Cardiac muscle cell (in vitro differentiated cells and primary cell): Measurements from ENCODE around the gene ELFN2. TPM values are rescaled to one million over a fixed set of nuclear protein-coding genes. Genes with fewer than 3 reads are reported as not detected.

ENCODE experiments used
- DNase-seq, 2 donors: peaks; one replicate each; pipeline versions ENCODE4 v3.0.0 to v3.0.0-alpha.2; 2010 to 2017; ENCODE audit warnings: low read depth in 1 of 2, low spot score in 1 of 2
- H3K27ac ChIP-seq: fragments of 200-600 bp; sonication (generic); 2 replicates; pipeline ENCODE4 v1.5.1; 2016
- H3K27me3 ChIP-seq: fragments of 200-600 bp; sonication (generic); 2 replicates; pipeline ENCODE4 v1.6.0; 2016; ENCODE audit warnings: control low read depth
- H3K36me3 ChIP-seq: fragments of 200-600 bp; sonication (generic); 2 replicates; pipeline ENCODE4 v1.5.1; 2016; ENCODE audit warnings: control low read depth
- H3K4me1 ChIP-seq: fragments of 200-600 bp; sonication (generic); 2 replicates; pipeline ENCODE4 v1.8.1; 2017; ENCODE audit warnings: low read depth, mild to moderate bottlenecking, mixed run types
- H3K4me3 ChIP-seq: fragments of 200-600 bp; sonication (generic); 2 replicates; pipeline ENCODE4 v1.5.1; 2016; ENCODE audit warnings: mild to moderate bottlenecking
- H3K9me3 ChIP-seq: fragments of 200-600 bp; sonication (generic); 2 replicates; pipeline ENCODE4 v1.5.1; 2017; ENCODE audit warnings: low read depth, mild to moderate bottlenecking, control low read depth
- polyA plus RNA-seq: library from polyadenylated mRNA; unstranded; fragments of >200 nt; fragmentation: Nextera tagmentation; extraction: Ambion mirVana; gene quantifications from 2 replicates; pipeline ENCODE4 v1.2.1, GENCODE V29; 2016
- total RNA-seq: library from RNA; depleted of rRNA; stranded (reverse); fragments of >200 nt; gene quantifications from 2 replicates; pipeline ENCODE4 v1.2.3, GENCODE V29; 2016
- TF ChIP-seq, protein P1 (sequence below): IDR thresholded peaks from 2 replicates; pipeline ENCODE4 v1.5.1; 2012; ENCODE audit warnings: low read depth, mild to moderate bottlenecking, low read length

ELFN2 gene, protein sequence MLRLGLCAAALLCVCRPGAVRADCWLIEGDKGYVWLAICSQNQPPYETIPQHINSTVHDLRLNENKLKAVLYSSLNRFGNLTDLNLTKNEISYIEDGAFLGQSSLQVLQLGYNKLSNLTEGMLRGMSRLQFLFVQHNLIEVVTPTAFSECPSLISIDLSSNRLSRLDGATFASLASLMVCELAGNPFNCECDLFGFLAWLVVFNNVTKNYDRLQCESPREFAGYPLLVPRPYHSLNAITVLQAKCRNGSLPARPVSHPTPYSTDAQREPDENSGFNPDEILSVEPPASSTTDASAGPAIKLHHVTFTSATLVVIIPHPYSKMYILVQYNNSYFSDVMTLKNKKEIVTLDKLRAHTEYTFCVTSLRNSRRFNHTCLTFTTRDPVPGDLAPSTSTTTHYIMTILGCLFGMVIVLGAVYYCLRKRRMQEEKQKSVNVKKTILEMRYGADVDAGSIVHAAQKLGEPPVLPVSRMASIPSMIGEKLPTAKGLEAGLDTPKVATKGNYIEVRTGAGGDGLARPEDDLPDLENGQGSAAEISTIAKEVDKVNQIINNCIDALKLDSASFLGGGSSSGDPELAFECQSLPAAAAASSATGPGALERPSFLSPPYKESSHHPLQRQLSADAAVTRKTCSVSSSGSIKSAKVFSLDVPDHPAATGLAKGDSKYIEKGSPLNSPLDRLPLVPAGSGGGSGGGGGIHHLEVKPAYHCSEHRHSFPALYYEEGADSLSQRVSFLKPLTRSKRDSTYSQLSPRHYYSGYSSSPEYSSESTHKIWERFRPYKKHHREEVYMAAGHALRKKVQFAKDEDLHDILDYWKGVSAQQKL
- total RNA-seq (0.09 and 0.11 TPM in 2 replicates), polyA plus RNA-seq (not detected in 2 replicates)

DNA sequence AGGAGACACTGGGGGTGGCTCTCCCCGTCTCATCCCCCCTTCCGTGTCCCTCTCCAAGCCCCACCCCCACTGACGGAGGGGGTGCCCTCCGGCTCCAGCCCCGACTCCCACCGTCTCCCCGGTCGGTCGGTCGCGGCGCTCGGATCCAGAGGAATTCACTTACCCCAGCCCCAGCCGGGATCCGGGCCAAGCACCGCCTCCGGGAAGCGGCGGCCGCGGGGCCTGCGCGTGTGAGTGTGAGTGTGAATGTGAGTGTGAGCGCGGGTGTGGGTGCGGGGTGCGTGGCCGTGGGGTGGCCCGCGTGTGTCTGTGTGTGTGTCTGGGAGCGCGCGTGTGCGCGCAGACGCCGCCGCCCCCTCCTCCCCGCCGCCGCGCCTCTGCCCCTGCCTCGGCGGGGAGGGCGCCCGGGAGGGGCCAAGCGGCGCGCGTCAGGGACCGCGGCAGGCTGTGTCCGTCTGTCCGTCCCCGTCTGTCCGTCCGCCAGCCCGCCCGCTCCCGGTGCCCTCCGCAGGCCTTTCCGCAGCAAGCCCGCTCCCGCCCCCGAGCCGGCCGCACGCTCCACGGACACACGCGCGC lies at the start of gene ELFN2:
TSS of gene ELFN2 (minus strand) at position 345 of the 576 bp plus-strand sequence. CDS start 51,945 bp downstream, outside the sequence.
- peaks cover 86% of the 10 kb centered on the region for H3K27me3 ChIP-seq
- H3K27ac ChIP-seq: no peak within 1 kb of the TSS

GRCh38 chr22:37476389-37477329 lies 49.4 kb upstream of the ELFN2 start:
- H3K4me1 ChIP-seq: no peaks in the 10 kb centered on the region
- no peak overlapping the region for H3K4me3 ChIP-seq
- H3K36me3 ChIP-seq: no peaks in the 10 kb centered on the region
- H3K27ac ChIP-seq: no peak overlapping the region
- DNase-seq: no peak
- TF ChIP-seq, protein P1, sequence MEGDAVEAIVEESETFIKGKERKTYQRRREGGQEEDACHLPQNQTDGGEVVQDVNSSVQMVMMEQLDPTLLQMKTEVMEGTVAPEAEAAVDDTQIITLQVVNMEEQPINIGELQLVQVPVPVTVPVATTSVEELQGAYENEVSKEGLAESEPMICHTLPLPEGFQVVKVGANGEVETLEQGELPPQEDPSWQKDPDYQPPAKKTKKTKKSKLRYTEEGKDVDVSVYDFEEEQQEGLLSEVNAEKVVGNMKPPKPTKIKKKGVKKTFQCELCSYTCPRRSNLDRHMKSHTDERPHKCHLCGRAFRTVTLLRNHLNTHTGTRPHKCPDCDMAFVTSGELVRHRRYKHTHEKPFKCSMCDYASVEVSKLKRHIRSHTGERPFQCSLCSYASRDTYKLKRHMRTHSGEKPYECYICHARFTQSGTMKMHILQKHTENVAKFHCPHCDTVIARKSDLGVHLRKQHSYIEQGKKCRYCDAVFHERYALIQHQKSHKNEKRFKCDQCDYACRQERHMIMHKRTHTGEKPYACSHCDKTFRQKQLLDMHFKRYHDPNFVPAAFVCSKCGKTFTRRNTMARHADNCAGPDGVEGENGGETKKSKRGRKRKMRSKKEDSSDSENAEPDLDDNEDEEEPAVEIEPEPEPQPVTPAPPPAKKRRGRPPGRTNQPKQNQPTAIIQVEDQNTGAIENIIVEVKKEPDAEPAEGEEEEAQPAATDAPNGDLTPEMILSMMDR: no peak
- H3K9me3 ChIP-seq: no peaks in the 10 kb centered on the region
- peaks cover 2% of the 10 kb centered on the region for H3K27me3 ChIP-seq

More for the DNA sequence above, at the start of gene ELFN2:
- Histone ChIP-seq H3K4me1 (no peaks in the 10 kb centered on the region), H3K9me3 (no peaks in the 10 kb centered on the region), H3K4me3 (peak within 1 kb of the TSS; percentile 62), H3K36me3 (no peaks in the 10 kb centered on the region)
- DNase-seq: peak; percentile 54 to 63
- TF ChIP-seq, protein P1: no peak

DNA sequence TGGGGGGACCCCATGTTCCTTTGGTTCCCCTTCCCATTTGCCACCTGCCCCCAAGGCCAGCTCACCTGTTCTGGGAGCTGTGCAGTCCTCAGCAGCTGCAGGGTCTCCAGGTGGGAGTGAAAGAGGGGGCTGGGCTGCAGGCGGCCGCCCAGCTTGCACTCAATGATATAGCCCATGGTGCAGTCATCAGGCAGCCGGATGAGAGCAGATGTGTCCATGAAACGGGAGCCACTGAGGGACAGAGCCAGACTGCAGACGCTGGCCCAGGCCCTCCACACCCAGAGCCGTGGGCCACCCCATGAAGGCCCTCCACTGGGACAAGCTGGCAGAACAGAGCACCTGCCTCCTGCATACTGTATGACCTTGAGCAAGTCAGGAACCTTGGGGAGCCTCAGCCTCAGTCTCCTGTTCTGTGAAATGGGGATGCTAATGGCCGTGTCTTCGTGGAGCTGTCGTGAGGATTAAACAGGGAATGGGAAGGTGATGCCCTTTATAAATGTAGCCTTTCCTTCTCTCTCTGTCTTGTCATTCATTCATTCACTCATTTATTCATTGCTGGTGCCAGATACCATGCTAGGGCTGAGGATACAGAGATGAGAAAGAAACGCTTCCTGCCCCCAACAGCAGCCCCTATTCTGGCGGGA lies 47.3 kb upstream of the ELFN2 start:
- Histone ChIP-seq H3K4me1 (no peaks in the 10 kb centered on the region), H3K4me3 (no peak overlapping the region), H3K36me3 (no peaks in the 10 kb centered on the region), H3K9me3 (no peaks in the 10 kb centered on the region), H3K27me3 (peaks cover 2% of the 10 kb centered on the region), H3K27ac (no peak overlapping the region)
- no peak for DNase-seq
- TF ChIP-seq, protein P1: no peak

DNA sequence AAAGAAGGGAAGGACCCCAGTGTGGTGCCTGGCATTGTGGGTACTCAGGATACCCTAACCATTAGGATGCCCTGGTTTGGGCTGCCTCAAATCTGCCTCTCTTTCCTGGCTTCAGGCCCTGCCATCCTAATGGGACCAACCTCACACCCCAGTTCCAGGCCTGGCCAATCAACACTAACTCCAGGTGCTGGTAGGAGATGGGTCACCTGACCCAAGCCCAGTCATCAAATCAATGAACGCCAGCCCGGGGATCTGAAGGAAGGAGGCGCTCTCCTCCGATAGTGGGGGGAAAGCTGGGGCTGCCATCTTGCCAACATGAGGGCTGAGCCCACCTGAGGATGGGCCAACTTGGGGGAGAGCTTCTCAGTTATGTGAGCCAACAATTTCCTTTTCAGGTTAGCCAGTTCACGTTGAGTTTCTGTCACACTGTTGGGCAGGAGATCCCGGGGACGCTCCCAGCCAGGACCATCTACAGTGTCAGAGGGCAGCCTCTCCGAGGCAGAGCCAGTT lies 46.2 kb upstream of the ELFN2 start:
- no peaks in the 10 kb centered on the region for H3K36me3 ChIP-seq
- TF ChIP-seq, protein P1: no peak
- no peak for DNase-seq
- no peak overlapping the region for H3K27ac ChIP-seq
- peaks cover 2% of the 10 kb centered on the region for H3K27me3 ChIP-seq
- H3K9me3 ChIP-seq: no peaks in the 10 kb centered on the region
- no peaks in the 10 kb centered on the region for H3K4me1 ChIP-seq
- no peak overlapping the region for H3K4me3 ChIP-seq
